ENCODE data around the gene SLC9C2.
"Not testable (repeated sequence)": the region's sequence is repeated elsewhere in the genome, so short reads cannot be mapped to it uniquely, and the experiment has no call there.

The SLC9C2 gene

DNA sequence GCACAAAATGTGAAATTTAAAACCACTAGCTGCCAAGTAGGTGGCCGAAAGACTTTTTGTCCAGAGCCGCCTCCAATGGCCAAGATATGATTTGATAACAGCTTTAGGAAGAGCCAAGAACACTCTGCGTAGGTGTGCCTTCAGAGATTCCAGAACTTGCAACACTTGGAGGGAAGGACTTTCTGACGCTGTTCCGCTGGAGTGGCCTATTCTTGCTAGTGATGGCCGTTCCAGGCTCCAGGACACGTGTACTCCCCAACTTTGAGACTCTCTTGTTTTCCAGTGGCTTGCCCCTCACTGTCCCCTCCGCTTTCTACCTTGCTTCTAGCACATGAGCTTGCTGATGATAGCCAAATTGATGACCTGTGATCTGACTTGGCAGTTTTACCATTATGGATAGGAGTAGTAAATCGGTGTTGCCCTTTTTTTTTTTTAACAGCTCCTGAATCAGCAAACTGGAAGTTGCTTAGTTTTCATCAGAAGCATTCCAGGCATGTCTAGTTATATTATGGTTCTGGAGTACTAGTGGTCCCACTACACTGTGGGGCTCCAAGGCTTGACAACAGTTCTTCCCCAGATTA, 124.7 kb downstream of the SLC9C2 start:
- H3K4me1 ChIP-seq = peaks cover 14% of the 10 kb centered on the region

DNA sequence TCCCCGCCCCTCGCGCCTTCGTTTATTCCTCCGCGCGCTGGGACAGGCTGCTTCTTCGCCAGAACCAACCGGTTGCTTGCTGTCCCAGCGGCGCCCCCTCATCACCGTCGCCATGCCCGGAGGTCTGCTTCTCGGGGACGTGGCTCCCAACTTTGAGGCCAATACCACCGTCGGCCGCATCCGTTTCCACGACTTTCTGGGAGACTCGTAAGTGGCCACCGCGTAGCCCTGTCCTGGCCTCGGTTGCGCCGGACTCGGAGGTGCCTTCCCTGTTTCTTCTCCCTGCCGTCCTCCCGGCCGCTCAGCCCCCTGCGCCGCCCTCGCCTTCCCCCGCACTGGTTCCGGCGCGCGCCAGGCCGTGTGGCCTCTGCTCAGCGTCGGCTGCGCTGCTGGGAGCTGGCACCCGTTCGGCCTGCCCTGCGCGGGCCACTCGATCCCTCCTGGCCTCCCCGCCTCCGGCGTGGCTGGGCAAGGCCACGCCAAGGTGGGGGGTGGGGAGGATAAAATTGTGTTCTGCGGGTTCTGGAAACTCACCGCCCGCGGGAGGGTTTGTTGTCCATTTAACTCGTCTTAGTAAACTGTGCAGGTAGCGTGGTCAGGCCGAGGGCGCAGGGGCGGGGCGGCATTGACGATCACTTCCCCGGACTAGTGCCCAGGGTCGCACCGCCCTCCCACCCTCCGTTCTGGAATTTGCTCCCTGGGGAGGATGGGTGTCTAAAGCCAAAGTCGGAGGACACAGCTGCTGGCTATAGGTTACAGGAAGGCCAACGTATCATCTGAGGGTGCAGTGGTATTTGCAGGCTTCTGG, 125.4 kb downstream of the SLC9C2 start, which contains the start of gene PRDX6:
TSS of gene PRDX6 (plus strand) at position 50 of the 808 bp plus-strand sequence. CDS start at position 113, 63 bp downstream.
- in situ Hi-C loops (cut with MboI; ENCODE audit: low sequenced_read_pairs) = no loop called here
- Histone ChIP-seq H3K4me1 (peaks cover 14% of the 10 kb centered on the region), H3K36me3 (replicated peaks) (peaks cover 32% of the 10 kb centered on the region), H3K27me3 (ENCODE audit: low read depth) (no peaks in the 10 kb centered on the region), H3K9me3 (no peaks in the 10 kb centered on the region), H3K4me3 (peak within 1 kb of the TSS; percentile 87)
- DNase-seq (ENCODE audit: low spot score in 2 of 2) = peak in 1 of 2 experiments; percentile 64

More for the DNA sequence above, 124.7 kb downstream of the SLC9C2 start:
- Histone ChIP-seq H3K27me3 (ENCODE audit: low read depth) (no peaks in the 10 kb centered on the region), H3K9me3 (no peaks in the 10 kb centered on the region), H3K4me3 (peak overlapping the region; percentile 87), H3K36me3 (replicated peaks) (peaks cover 39% of the 10 kb centered on the region)
- in situ Hi-C loops (cut with MboI; ENCODE audit: low sequenced_read_pairs) = no loop called here
- DNase-seq (ENCODE audit: low spot score in 2 of 2) = peak; percentile 27 to 32

DNA sequence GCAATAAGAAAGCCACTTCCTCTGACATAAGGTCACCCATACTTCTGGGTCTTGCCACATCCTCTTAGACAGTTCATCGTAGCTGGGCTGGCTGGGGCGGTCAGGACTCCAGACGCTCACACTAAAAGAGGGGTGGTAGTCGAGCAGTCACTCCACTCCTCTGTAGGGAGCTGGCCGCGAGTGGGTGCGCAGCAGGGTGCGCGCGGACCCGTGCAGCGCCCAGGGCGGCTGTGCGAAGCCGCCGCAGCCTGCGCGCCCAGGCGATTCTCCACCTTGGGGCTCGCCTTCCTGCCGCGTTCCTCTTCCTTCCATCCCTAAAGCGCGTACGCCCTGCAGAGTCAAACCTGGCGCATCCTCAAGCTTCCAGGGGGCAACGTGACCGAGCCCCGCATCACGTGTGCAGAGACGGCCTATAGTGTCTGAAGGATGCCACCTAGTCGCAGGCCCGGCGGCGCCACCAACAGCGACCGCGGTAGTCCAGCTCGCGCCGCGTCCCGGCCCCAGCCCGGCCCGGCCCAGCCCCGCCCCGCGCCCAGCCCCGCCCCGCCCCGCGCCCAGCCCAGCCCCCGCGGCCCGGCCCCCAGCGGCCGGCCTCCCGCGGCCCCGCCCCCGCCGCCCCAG, 126.1 kb downstream of the SLC9C2 start:
- Histone ChIP-seq H3K27me3 (ENCODE audit: low read depth) (no peaks in the 10 kb centered on the region), H3K4me1 (peaks cover 14% of the 10 kb centered on the region), H3K9me3 (no peaks in the 10 kb centered on the region), H3K4me3 (peak overlapping the region; percentile 87), H3K36me3 (replicated peaks) (peaks cover 25% of the 10 kb centered on the region)
- DNase-seq (ENCODE audit: low spot score in 2 of 2) = peak; percentile 90 to 93
- in situ Hi-C loops (cut with MboI; ENCODE audit: low sequenced_read_pairs) = no loop called here

DNA sequence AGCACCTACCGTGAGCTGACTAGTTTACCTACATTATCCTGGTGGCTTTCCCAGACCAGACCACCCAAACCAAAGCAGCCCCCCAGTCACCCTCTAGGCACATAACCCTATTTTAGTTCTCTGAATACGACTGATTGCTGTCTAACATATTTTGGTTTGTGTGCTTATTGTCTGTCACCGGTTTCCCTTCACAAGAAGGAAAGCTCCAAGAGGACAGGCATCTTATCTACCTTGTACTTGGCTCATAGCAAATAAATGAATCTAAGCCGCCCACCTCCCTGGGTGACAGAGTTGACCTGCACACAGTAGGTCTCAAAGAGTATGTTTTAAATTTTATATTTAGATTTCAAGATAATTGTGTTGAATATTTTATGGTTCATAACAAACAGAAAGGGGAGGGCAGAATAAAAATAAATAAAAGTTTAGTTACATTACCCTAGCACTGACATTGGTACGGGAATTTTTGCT, 126.6 kb downstream of the SLC9C2 start:
- Histone ChIP-seq H3K4me3 (peak overlapping the region; percentile 87), H3K36me3 (replicated peaks) (peaks cover 20% of the 10 kb centered on the region), H3K9me3 (no peaks in the 10 kb centered on the region; the same call in 1 of the 2 replicates), H3K27me3 (ENCODE audit: low read depth) (no peaks in the 10 kb centered on the region), H3K4me1 (peaks cover 14% of the 10 kb centered on the region)
- in situ Hi-C loops (cut with MboI; ENCODE audit: low sequenced_read_pairs) = no loop called here
- DNase-seq (ENCODE audit: low spot score in 2 of 2) = no peak

DNA sequence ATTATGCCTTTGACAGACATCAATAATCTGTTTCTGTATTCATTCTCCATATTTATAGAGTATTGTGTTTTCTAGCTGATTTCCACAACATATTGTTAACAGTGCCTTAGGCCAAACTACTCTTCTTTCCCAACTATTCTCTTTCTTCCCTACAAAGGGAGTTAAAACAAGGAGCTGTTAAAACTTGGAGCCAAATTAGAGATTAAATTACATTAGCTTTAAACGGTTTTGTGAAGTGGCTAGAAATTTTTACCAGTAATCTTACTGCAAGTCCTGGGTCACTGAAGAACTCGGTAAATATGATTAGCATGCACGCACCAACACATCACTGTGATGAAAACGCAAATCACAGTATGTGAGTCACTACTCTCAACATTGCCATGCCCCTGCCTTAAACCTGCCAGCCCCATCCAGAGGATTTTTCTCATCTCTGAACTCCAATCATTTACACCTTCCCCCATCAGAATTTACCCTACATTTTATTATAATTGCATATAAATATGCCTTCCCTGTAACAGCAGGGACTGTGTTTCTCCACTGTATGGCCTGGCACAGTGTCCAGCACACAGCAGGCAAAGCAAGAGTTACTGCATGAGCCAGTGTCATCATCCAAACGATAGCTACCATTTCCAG, 127.2 kb downstream of the SLC9C2 start:
- peaks cover 14% of the 10 kb centered on the region for H3K4me1 ChIP-seq
- peak; percentile 20 to 21 for DNase-seq (ENCODE audit: low spot score in 2 of 2)
- H3K27me3 ChIP-seq (ENCODE audit: low read depth) = no peaks in the 10 kb centered on the region
- H3K9me3 ChIP-seq = peaks cover 2% of the 10 kb centered on the region
- H3K36me3 ChIP-seq (replicated peaks) = peaks cover 14% of the 10 kb centered on the region
- H3K4me3 ChIP-seq = peak overlapping the region; percentile 87
- in situ Hi-C loops (cut with MboI; ENCODE audit: low sequenced_read_pairs) = no loop called here

DNA sequence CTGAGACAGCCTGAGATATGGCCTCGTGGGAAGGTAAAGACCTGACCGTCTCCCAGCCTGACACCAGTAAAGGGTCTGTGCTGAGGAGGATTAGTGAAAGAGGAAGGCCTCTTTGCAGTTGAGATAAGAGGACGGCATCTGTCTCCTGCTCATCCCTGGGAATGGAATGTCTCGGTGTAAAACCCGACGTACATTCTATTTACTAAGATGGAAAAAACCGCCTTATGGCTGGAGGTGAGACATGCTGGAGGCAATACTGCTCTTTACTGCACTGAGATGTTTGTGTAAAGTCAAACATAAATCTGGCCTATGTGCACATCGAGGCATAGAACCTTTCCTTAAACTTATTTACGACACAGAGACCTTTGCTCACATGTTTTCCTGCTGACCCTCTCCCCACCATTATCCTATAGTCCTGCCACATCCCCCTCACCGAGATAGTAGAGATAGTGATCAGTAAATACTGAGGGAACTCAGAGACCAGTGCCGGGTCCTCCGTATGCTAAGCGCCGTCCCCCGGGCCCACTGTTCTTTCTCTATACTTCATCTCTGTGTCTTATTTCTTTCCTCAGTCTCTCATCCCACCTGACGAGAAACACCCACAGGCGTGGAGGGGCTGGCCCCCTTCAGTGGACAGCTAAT, 128.0 kb downstream of the SLC9C2 start:
- Histone ChIP-seq H3K4me3 (peak overlapping the region; percentile 87; the same call in 1 of the 2 replicates), H3K4me1 (peaks cover 13% of the 10 kb centered on the region)
- H3K9me3 ChIP-seq; in situ Hi-C loops (cut with MboI; ENCODE audit: low sequenced_read_pairs); H3K36me3 ChIP-seq (replicated peaks); H3K27me3 ChIP-seq (ENCODE audit: low read depth): not testable (repeated sequence)
- peak in 1 of 2 experiments; percentile 21 for DNase-seq (ENCODE audit: low spot score in 2 of 2)

DNA sequence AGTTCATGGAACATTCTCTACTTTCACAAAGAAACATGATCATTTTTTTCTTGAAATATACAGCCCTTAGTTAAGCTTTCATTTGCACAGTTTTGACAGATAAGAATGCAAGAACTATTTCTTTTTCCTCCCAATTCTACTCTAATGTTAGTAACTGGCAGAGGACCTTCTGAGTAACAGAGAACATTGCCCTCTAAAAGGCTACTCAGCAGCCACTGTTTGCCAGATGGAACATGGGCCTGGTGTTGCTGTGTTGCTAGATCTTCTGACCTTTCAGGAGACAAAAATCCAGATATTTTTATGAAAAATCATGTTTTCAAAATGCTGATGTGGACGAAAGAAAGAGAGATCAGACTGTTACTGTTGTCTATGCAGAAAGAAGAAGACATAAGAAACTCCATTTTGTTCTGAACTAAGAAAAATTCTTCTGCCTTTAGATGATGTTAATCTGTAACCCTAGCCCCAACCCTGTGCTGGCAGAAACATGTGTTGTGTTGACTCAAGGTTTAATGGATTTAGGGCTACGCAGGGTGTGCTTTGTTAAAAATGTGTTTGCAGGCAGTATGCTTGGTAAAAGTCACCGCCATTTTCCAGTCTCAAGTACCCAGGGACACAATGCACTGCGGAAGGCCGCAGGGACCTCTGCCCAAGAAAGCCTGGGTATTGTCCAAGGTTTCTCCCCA, 128.6 kb downstream of the SLC9C2 start:
- Histone ChIP-seq H3K9me3 (peaks cover 4% of the 10 kb centered on the region), H3K4me1 (peaks cover 7% of the 10 kb centered on the region), H3K27me3 (ENCODE audit: low read depth) (no peaks in the 10 kb centered on the region), H3K4me3 (no peak overlapping the region), H3K36me3 (replicated peaks) (peaks cover 3% of the 10 kb centered on the region; the same call in 1 of the 2 replicates)
- in situ Hi-C loops (cut with MboI; ENCODE audit: low sequenced_read_pairs) = no loop called here
- no peak for DNase-seq (ENCODE audit: low spot score in 2 of 2)

DNA sequence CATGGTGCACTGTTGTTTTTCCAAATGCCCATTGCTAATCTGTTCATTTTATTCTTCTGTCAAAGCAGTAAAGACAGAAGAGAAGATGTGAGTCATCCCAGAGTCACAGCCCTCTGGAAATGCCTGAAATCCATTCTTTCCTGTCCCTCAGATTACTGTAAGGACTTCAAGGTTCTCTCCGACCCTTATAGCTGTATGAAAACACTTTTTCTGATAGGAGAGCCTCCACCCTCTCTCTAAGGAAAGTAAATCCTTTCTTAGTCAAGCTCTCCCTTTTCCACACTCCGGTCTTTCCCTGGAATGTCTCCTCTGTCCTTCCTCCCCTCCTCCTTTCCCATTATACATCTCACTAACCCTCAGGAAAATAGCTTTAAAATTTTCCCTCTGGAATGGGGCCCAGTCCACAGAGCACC, 129.3 kb downstream of the SLC9C2 start:
- Histone ChIP-seq H3K4me1 (peaks cover under 1% of the 10 kb centered on the region; the same call in 1 of the 2 replicates), H3K27me3 (ENCODE audit: low read depth) (no peaks in the 10 kb centered on the region), H3K36me3 (replicated peaks) (0 out of 2 replicates have a peak, but pooled peaks cover 3% of the 10 kb centered on the region), H3K9me3 (peaks cover 4% of the 10 kb centered on the region), H3K4me3 (no peak overlapping the region)
- DNase-seq (ENCODE audit: low spot score in 2 of 2) = no peak
- in situ Hi-C loops (cut with MboI; ENCODE audit: low sequenced_read_pairs) = no loop called here

DNA sequence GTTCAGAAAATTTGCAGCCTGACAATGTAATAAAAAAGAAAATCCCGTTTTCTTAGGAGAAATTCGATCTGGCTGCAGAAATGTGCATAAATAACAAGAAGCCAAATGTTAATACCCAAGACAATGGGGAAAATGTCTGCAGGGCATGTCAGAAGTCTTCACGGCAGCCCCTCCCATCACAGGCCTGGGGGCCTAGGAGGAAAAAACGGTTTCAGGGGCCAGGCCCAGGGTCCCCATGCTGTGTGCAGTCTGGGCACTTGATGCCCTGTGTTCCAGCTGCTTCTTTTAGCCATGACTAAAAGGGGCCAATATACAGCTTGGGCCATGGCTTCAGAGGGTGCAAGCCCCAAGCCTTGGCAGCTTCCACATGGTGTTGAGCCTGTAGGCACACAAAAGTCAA, 132.3 kb downstream of the SLC9C2 start:
- no peaks in the 10 kb centered on the region for H3K27me3 ChIP-seq (ENCODE audit: low read depth)
- H3K4me3 ChIP-seq = no peak overlapping the region
- DNase-seq (ENCODE audit: low spot score in 2 of 2) = no peak
- H3K9me3 ChIP-seq = peaks cover 4% of the 10 kb centered on the region
- in situ Hi-C loops (cut with MboI; ENCODE audit: low sequenced_read_pairs) = no loop called here
- H3K36me3 ChIP-seq (replicated peaks) = no peaks in the 10 kb centered on the region
- no peaks in the 10 kb centered on the region; the same call in 1 of the 2 replicates for H3K4me1 ChIP-seq

DNA sequence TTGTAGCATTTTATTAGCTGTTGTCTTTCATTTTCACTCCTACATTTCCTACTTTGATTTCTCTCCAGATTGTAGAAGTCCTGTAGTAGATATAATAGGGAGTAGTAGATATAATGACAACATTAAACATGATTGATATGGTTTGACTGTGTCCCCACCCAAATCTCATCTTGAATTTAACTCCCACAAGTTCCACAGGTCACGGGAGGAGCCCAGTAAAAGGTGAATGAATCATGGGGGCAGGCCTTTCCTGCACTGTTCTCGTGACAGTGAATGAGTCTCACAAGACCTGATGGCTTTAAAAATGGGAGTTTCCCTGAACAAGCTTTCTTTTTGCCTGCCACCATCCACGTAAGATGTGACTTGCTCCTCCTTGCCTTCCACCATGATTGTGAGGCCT, 133.2 kb downstream of the SLC9C2 start:
- no peak overlapping the region for H3K4me3 ChIP-seq
- H3K27me3 ChIP-seq (ENCODE audit: low read depth) = no peaks in the 10 kb centered on the region
- DNase-seq (ENCODE audit: low spot score in 2 of 2) = no peak
- H3K4me1 ChIP-seq = no peaks in the 10 kb centered on the region; the same call in 1 of the 2 replicates
- H3K9me3 ChIP-seq = peaks cover 4% of the 10 kb centered on the region
- H3K36me3 ChIP-seq (replicated peaks) = no peaks in the 10 kb centered on the region
- in situ Hi-C loops (cut with MboI; ENCODE audit: low sequenced_read_pairs) = no loop called here

DNA sequence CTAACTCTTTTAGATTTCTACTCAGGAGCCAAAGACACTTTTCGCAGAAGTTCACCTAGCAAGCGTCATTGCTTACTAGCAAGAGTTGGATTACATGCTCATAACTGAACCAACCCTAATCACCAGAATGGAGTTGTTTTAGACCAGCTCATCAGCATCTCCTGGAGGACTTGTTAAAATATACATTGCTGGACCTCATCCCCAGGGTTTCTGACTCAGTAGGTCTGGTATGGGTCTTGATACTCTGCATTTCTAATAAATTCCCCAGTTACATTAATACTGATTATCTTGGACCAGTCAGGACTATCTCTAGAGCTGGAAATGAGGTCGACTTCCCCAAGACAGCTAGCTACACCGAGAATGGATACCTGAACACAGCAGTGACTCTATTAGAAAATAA, 135.4 kb downstream of the SLC9C2 start:
- no peak for DNase-seq (ENCODE audit: low spot score in 2 of 2)
- Histone ChIP-seq H3K4me1 (no peaks in the 10 kb centered on the region), H3K36me3 (replicated peaks) (no peaks in the 10 kb centered on the region), H3K4me3 (no peak overlapping the region), H3K27me3 (ENCODE audit: low read depth) (no peaks in the 10 kb centered on the region), H3K9me3 (peaks cover 4% of the 10 kb centered on the region)
- in situ Hi-C loops (cut with MboI; ENCODE audit: low sequenced_read_pairs) = no loop called here

DNA sequence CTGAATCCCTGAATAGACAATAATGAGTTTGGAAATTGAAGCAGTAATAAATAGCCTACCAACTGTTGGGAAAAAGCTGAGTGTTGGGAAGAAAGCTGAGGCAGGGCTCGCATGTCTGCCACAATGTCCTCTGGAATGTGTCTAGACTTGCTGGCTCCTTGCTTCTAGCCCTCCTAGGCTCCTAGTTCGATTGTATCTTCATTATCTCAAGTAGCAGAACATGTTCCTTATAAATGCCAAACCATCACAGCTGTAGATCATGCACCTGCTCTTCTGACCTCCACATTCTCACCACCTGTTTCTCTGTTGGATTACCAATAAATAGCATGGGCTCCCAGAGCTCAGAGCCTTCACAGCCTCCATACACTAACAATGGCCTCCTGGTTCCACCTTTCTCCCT, 138.7 kb downstream of the SLC9C2 start:
- DNase-seq (ENCODE audit: low spot score in 2 of 2); H3K4me1 ChIP-seq; H3K36me3 ChIP-seq (replicated peaks); H3K9me3 ChIP-seq; H3K27me3 ChIP-seq (ENCODE audit: low read depth); H3K4me3 ChIP-seq; in situ Hi-C loops (cut with MboI; ENCODE audit: low sequenced_read_pairs): not testable (repeated sequence)

DNA sequence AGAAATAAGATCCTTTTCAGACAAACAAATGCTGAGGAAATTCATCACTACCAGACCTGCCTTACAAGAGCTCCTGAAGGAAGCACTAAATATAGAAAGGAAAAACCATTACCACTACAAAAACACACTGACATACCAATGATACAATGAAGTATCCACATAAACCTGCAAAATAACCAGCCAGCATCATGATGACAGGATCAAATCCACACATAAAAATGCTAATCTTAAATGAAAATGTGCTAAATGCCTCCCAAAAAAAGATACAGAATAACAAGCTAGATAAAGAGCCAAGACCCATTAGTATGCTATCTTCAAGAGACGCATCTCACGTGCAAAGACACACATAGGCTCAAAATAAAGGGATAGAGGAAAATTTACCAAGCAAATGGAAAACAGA, 140.2 kb downstream of the SLC9C2 start:
- in situ Hi-C loops (cut with MboI; ENCODE audit: low sequenced_read_pairs); H3K4me1 ChIP-seq: not testable (repeated sequence)

More for the DNA sequence above, 140.2 kb downstream of the SLC9C2 start:
- not testable (repeated sequence) for DNase-seq (ENCODE audit: low spot score in 2 of 2); H3K27me3 ChIP-seq (ENCODE audit: low read depth); H3K4me3 ChIP-seq; H3K36me3 ChIP-seq (replicated peaks); H3K9me3 ChIP-seq
